Measurements from ENCODE around the gene EMX1. TPM values are rescaled to one million over a fixed set of nuclear protein-coding genes. Genes with fewer than 3 reads are reported as not detected.

Gene EMX1
- total and polyA plus RNA-seq, 2 of the 13 experiments (the other 11 are each of a cell fraction or from before 2014, with no cell fraction given) = 0.62 to 4.9 TPM

GRCh38 chr2:72883356-72883962, 33.9 kb upstream of the EMX1 start (continued):
- TF ChIP-seq ZNF552 (CRISPR knock-in tag; IDR thresholded peaks at IDR 0.05; ENCODE audit: borderline replicate concordance) = no peak
- peak; percentile 52; the same call in 1 of the 2 replicates for TF ChIP-seq ZNF430 (CRISPR knock-in tag; IDR thresholded peaks at IDR 0.05)
- no peak for TF ChIP-seq NR2C2 (CRISPR knock-in tag; IDR thresholded peaks at IDR 0.05; ENCODE audit: borderline replicate concordance)
- no peak for TF ChIP-seq ZNF18 (CRISPR knock-in tag; IDR thresholded peaks at IDR 0.05; ENCODE audit: insufficient replicate concordance)
- no peak for TF ChIP-seq ZBTB2 (CRISPR knock-in tag; IDR thresholded peaks at IDR 0.05; ENCODE audit: low read depth)
- TF ChIP-seq ZNF780A (CRISPR knock-in tag; IDR thresholded peaks at IDR 0.05) = no peak
- no peak for TF ChIP-seq AHDC1 (CRISPR knock-in tag; IDR thresholded peaks at IDR 0.05; ENCODE audit: borderline replicate concordance)
- peak; percentile 92; the same call in 1 of the 2 replicates for TF ChIP-seq ZNF232 (CRISPR knock-in tag; IDR thresholded peaks at IDR 0.05; ENCODE audit: borderline replicate concordance)
- TF ChIP-seq SNAI1 (CRISPR knock-in tag; IDR thresholded peaks at IDR 0.05; ENCODE audit: borderline replicate concordance) = no peak; the same call in 1 of the 2 replicates
- TF ChIP-seq ZNF569 (CRISPR knock-in tag; IDR thresholded peaks at IDR 0.05; ENCODE audit: borderline replicate concordance) = no peak
- TF ChIP-seq HMG20A (CRISPR knock-in tag; IDR thresholded peaks at IDR 0.05; ENCODE audit: borderline replicate concordance) = 0 out of 2 replicates have a peak, but pooled peaks have one; percentile 31
- TF ChIP-seq ATF2 (CRISPR knock-in tag; IDR thresholded peaks at IDR 0.05) = peak; percentile 59; the same call in 1 of the 2 replicates
- TF ChIP-seq MTF2 (CRISPR knock-in tag; IDR thresholded peaks at IDR 0.05; ENCODE audit: borderline replicate concordance) = no peak
- TF ChIP-seq ARNT (IDR thresholded peaks at IDR 0.05) = no peak
- TF ChIP-seq ZNF607 (CRISPR knock-in tag; IDR thresholded peaks at IDR 0.05; ENCODE audit: borderline replicate concordance) = 0 out of 2 replicates have a peak, but pooled peaks have one; percentile 57
- 0 out of 2 replicates have a peak, but pooled peaks have one; percentile 52 for TF ChIP-seq ZNF44 (CRISPR knock-in tag; IDR thresholded peaks at IDR 0.05)
- TF ChIP-seq TRAFD1 (CRISPR knock-in tag; IDR thresholded peaks at IDR 0.05; ENCODE audit: borderline replicate concordance) = no peak

Data from HepG2 (cell line).